ENCODE measurements around the gene SLAMF9. TPM values are rescaled to one million over a fixed set of nuclear protein-coding genes. Genes with fewer than 3 reads are reported as not detected.

The SLAMF9 gene
- total RNA-seq, 1 experiment from 2014 or later: not detected

- POLR2A ChIA-PET: no interaction called here
- H3K36me3 Mint-ChIP-seq: no peaks in the 10 kb centered on the region
- H3K4me3 Mint-ChIP-seq: no peak overlapping the region
- TF ChIP-seq, protein P1, sequence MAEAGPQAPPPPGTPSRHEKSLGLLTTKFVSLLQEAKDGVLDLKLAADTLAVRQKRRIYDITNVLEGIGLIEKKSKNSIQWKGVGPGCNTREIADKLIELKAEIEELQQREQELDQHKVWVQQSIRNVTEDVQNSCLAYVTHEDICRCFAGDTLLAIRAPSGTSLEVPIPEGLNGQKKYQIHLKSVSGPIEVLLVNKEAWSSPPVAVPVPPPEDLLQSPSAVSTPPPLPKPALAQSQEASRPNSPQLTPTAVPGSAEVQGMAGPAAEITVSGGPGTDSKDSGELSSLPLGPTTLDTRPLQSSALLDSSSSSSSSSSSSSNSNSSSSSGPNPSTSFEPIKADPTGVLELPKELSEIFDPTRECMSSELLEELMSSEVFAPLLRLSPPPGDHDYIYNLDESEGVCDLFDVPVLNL (CRISPR knock-in tag; IDR thresholded peaks at IDR 0.05; ENCODE audit: borderline replicate concordance, low read depth): no peak
- TF ChIP-seq KAT7 (CRISPR knock-in tag; IDR thresholded peaks at IDR 0.05; ENCODE audit: borderline replicate concordance): no peak
- TF ChIP-seq ATF1 (CRISPR knock-in tag; IDR thresholded peaks at IDR 0.05): no peak
- no peak for TF ChIP-seq ATF3 (CRISPR knock-in tag; conservative IDR thresholded peaks at IDR 0.05)
- TF ChIP-seq CBFB (CRISPR knock-in tag; IDR thresholded peaks at IDR 0.05; ENCODE audit: low read depth): no peak
- no peak for ATAC-seq
- CTCF ChIA-PET: no interaction called here
- H3K4me1 Mint-ChIP-seq: no peaks in the 10 kb centered on the region
- no peak overlapping the region for H3K27ac Mint-ChIP-seq
- H3K9me3 Mint-ChIP-seq: no peaks in the 10 kb centered on the region
- peaks cover 3% of the 10 kb centered on the region; the same call in 1 of the 2 replicates for H3K27me3 Mint-ChIP-seq (ENCODE audit: low read depth)
- no peak for DNase-seq (ENCODE audit: low spot score)
Measured at GRCh38 chr1:159974350-159974965, 20.4 kb upstream of the SLAMF9 start.

GRCh38 chr1:159973350-159973940 lies 19.4 kb upstream of the SLAMF9 start:
- H3K27me3 Mint-ChIP-seq (ENCODE audit: low read depth): peaks cover 3% of the 10 kb centered on the region; the same call in 1 of the 2 replicates
- no peak overlapping the region for H3K27ac Mint-ChIP-seq
- no peaks in the 10 kb centered on the region for H3K36me3 Mint-ChIP-seq
- TF ChIP-seq IRF2 (CRISPR knock-in tag; IDR thresholded peaks at IDR 0.05; ENCODE audit: borderline replicate concordance, low read depth) (no peak), NFATC4 (CRISPR knock-in tag; IDR thresholded peaks at IDR 0.05) (no peak), ZNF317 (CRISPR knock-in tag; IDR thresholded peaks at IDR 0.05; ENCODE audit: borderline replicate concordance, low read depth) (no peak), JAZF1 (CRISPR knock-in tag; IDR thresholded peaks at IDR 0.05) (no peak), GABPB1 (CRISPR knock-in tag; IDR thresholded peaks at IDR 0.05) (no peak), ZNF281 (CRISPR knock-in tag; IDR thresholded peaks at IDR 0.05) (no peak), SP1 (CRISPR knock-in tag; conservative IDR thresholded peaks at IDR 0.05) (no peak), HMGXB4 (CRISPR knock-in tag; IDR thresholded peaks at IDR 0.05) (no peak), ATF1 (CRISPR knock-in tag; IDR thresholded peaks at IDR 0.05) (no peak), GRHL2 (CRISPR knock-in tag; IDR thresholded peaks at IDR 0.05; ENCODE audit: insufficient replicate concordance, severe bottlenecking) (no peak), NFYB (CRISPR knock-in tag; conservative IDR thresholded peaks at IDR 0.05; ENCODE audit: low read depth) (no peak), ELF4 (CRISPR knock-in tag; IDR thresholded peaks at IDR 0.05; ENCODE audit: low read depth) (no peak), ZNF671 (CRISPR knock-in tag; IDR thresholded peaks at IDR 0.05) (no peak)
- TF ChIP-seq, protein P2, sequence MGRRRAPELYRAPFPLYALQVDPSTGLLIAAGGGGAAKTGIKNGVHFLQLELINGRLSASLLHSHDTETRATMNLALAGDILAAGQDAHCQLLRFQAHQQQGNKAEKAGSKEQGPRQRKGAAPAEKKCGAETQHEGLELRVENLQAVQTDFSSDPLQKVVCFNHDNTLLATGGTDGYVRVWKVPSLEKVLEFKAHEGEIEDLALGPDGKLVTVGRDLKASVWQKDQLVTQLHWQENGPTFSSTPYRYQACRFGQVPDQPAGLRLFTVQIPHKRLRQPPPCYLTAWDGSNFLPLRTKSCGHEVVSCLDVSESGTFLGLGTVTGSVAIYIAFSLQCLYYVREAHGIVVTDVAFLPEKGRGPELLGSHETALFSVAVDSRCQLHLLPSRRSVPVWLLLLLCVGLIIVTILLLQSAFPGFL (CRISPR knock-in tag; IDR thresholded peaks at IDR 0.05; ENCODE audit: borderline replicate concordance): no peak
- TF ChIP-seq, protein P3, sequence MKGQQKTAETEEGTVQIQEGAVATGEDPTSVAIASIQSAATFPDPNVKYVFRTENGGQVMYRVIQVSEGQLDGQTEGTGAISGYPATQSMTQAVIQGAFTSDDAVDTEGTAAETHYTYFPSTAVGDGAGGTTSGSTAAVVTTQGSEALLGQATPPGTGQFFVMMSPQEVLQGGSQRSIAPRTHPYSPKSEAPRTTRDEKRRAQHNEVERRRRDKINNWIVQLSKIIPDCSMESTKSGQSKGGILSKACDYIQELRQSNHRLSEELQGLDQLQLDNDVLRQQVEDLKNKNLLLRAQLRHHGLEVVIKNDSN (CRISPR knock-in tag; IDR thresholded peaks at IDR 0.05): no peak
- TF ChIP-seq, protein P4, sequence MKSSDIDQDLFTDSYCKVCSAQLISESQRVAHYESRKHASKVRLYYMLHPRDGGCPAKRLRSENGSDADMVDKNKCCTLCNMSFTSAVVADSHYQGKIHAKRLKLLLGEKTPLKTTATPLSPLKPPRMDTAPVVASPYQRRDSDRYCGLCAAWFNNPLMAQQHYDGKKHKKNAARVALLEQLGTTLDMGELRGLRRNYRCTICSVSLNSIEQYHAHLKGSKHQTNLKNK (CRISPR knock-in tag; IDR thresholded peaks at IDR 0.05): no peak
- TF ChIP-seq, protein P5, sequence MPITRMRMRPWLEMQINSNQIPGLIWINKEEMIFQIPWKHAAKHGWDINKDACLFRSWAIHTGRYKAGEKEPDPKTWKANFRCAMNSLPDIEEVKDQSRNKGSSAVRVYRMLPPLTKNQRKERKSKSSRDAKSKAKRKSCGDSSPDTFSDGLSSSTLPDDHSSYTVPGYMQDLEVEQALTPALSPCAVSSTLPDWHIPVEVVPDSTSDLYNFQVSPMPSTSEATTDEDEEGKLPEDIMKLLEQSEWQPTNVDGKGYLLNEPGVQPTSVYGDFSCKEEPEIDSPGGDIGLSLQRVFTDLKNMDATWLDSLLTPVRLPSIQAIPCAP (CRISPR knock-in tag; IDR thresholded peaks at IDR 0.05): no peak
- TF ChIP-seq, protein P6, sequence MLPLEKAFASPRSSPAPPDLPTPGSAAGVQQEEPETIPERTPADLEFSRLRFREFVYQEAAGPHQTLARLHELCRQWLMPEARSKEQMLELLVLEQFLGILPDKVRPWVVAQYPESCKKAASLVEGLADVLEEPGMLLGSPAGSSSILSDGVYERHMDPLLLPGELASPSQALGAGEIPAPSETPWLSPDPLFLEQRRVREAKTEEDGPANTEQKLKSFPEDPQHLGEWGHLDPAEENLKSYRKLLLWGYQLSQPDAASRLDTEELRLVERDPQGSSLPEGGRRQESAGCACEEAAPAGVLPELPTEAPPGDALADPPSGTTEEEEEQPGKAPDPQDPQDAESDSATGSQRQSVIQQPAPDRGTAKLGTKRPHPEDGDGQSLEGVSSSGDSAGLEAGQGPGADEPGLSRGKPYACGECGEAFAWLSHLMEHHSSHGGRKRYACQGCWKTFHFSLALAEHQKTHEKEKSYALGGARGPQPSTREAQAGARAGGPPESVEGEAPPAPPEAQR (CRISPR knock-in tag; IDR thresholded peaks at IDR 0.05): no peak
- H3K4me1 Mint-ChIP-seq: no peaks in the 10 kb centered on the region
- ChIA-PET CTCF (interaction anchor here (0.9 to 2.8 kb wide), 2 partner anchors 33 to 105 kb away, joined by 5 to 25 read pairs; no protein-coding TSS in a partner anchor), POLR2A (interaction anchor here (0.6 kb wide), 1 partner anchor 406 kb away, joined by 3 read pairs; no protein-coding TSS in a partner anchor)
- H3K9me3 Mint-ChIP-seq: no peaks in the 10 kb centered on the region
- DNase-seq (ENCODE audit: low spot score) (no peak), ATAC-seq (no peak)
- no peak overlapping the region for H3K4me3 Mint-ChIP-seq
